Fibroblast of pulmonary artery (primary cell): ENCODE data around the gene G6PC3.
A peak's percentile ranks its signal among the peaks of the same experiment; 100 is the strongest.

Experiments used
- DNase-seq: peaks from one replicate; pipeline ENCODE4 v3.0.0-alpha.2; 2010; ENCODE audit warnings: low read depth
- H3K4me3 ChIP-seq: replicated peaks from 2 replicates; pipeline ENCODE4 v1.5.1; 2011; ENCODE audit warnings: low read depth, mild to moderate bottlenecking, control low read depth, low read length, moderate library complexity
- TF ChIP-seq, protein P1 (sequence below): IDR thresholded peaks from 2 replicates; pipeline ENCODE4 v1.5.1; 2011; ENCODE audit warnings: mild to moderate bottlenecking, control low read depth, low read length, inconsistent platforms; ENCODE audit errors: missing control alignments

G6PC3 gene

DNA sequence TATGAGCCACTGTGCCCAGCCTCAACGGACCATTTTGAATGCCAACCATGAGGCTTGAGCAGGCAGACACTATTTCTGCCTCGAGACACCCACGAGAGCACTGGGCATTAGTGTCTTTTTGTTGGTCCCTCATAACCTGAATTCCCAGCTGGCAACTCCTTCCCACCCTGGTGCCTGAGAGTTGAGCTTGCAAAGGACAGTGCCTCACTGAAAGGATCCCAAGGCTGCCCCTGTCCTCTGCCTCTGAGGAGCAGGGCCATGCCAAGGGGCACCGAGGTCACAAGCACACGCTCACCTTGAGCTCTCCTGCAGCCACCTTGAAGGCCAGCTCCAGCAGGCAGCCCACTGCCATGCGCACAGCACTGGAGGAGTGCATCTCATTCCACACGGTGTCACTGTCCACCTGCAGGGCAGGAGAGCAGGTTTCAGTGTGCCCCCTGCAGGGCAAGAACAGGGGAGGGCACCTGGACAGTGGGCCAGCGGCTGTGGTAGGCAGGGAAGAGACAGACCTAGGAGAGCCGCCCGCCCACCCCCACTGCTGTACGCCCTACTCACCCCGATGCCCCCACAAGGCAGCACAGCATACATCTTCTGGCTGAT is 12.8 kb downstream of the G6PC3 start:
- no peak overlapping the region for H3K4me3 ChIP-seq
- TF ChIP-seq, protein P1, sequence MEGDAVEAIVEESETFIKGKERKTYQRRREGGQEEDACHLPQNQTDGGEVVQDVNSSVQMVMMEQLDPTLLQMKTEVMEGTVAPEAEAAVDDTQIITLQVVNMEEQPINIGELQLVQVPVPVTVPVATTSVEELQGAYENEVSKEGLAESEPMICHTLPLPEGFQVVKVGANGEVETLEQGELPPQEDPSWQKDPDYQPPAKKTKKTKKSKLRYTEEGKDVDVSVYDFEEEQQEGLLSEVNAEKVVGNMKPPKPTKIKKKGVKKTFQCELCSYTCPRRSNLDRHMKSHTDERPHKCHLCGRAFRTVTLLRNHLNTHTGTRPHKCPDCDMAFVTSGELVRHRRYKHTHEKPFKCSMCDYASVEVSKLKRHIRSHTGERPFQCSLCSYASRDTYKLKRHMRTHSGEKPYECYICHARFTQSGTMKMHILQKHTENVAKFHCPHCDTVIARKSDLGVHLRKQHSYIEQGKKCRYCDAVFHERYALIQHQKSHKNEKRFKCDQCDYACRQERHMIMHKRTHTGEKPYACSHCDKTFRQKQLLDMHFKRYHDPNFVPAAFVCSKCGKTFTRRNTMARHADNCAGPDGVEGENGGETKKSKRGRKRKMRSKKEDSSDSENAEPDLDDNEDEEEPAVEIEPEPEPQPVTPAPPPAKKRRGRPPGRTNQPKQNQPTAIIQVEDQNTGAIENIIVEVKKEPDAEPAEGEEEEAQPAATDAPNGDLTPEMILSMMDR, result peak; percentile 23
- no peak for DNase-seq

DNA sequence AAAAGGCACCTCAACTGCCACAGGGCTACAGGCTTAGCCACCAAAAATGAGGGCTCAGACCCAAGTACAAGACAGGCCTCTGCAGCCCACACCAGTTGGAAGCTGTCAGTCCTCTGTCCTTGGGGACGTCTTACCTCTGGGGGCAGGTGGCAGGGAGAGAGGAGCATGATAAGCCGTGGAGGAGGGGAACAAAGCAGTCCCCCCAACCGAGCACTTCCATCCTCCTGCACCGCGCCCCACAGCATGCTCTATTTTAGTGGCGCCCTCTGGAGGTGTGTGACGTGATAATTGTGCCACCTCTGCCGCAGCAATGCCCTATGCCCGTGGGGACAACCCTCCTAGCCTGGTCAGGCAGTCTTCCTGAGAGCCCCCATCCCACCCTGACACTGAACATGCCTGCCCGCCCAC is 13.6 kb downstream of the G6PC3 start:
- TF ChIP-seq, protein P1, result peak; percentile 26
- no peak overlapping the region for H3K4me3 ChIP-seq
- no peak for DNase-seq

- no peak for DNase-seq
- TF ChIP-seq, protein P1, result no peak
- H3K4me3 ChIP-seq, result no peak overlapping the region
Observed at GRCh38 chr17:44084921-44085320, 14.4 kb downstream of the G6PC3 start.

- H3K4me3 ChIP-seq, result no peak overlapping the region
- TF ChIP-seq, protein P1, result no peak
- DNase-seq, result no peak
Observed at GRCh38 chr17:44085908-44086307, 15.4 kb downstream of the G6PC3 start.

GRCh38 chr17:44086364-44087311 is 16.1 kb downstream of the G6PC3 start:
- H3K4me3 ChIP-seq, result no peak overlapping the region
- peak; percentile 88 for DNase-seq

GRCh38 chr17:44087319-44087718 is 16.8 kb downstream of the G6PC3 start:
- TF ChIP-seq, protein P1, result no peak
- no peak for DNase-seq
- H3K4me3 ChIP-seq, result no peak overlapping the region

More at GRCh38 chr17:44086364-44087311, 16.1 kb downstream of the G6PC3 start:
- TF ChIP-seq, protein P1, result no peak
